Hepatocyte (in vitro differentiated cells): ENCODE measurements around the gene CTH.
"Not testable (repeated sequence)": the region's sequence is repeated elsewhere in the genome, so short reads cannot be mapped to it uniquely, and the experiment has no call there.

Source experiments
- EZH2 ChIP-seq: fragments of 200-600 bp; sonication (generic); IDR thresholded peaks from 2 replicates; pipeline ENCODE4 v1.6.1; 2016; ENCODE audit warnings: antibody characterized with exemption, mild to moderate bottlenecking, borderline replicate concordance
- EZH2phosphoT487 ChIP-seq: fragments of 200-600 bp; sonication (generic); IDR thresholded peaks from one replicate; pipeline ENCODE4 v1.6.1; 2018; ENCODE audit warnings: antibody characterized with exemption, mild to moderate bottlenecking, low read depth, moderate library complexity; ENCODE audit not compliant: unreplicated experiment, severe bottlenecking
- TF ChIP-seq, protein P1 (sequence below): fragments of 200-600 bp; sonication (generic); IDR thresholded peaks from 2 replicates; pipeline ENCODE4 v1.5.1; 2016; ENCODE audit warnings: antibody characterized with exemption, mild to moderate bottlenecking; ENCODE audit not compliant: poor library complexity

DNA sequence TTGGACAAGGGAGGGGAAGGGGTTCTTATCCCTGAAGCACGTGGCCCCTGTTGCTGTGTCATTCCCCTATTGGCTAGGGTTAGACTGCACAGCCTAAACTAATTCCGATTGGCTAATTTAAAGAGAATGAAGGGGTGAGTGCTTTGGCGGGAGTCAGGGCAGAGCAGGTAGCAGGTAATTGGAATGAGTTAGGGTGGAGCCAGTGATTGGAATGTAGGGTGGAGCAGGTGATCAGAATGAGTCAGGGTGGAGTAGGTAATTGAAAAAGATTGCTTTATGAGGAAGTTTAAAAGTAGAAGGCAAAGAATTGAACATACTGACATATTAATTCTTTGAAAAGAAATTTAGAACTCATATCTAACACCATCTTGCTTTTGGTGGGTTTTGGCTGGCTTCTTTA, 44.1 kb upstream of the CTH start:
- TF ChIP-seq, protein P1, sequence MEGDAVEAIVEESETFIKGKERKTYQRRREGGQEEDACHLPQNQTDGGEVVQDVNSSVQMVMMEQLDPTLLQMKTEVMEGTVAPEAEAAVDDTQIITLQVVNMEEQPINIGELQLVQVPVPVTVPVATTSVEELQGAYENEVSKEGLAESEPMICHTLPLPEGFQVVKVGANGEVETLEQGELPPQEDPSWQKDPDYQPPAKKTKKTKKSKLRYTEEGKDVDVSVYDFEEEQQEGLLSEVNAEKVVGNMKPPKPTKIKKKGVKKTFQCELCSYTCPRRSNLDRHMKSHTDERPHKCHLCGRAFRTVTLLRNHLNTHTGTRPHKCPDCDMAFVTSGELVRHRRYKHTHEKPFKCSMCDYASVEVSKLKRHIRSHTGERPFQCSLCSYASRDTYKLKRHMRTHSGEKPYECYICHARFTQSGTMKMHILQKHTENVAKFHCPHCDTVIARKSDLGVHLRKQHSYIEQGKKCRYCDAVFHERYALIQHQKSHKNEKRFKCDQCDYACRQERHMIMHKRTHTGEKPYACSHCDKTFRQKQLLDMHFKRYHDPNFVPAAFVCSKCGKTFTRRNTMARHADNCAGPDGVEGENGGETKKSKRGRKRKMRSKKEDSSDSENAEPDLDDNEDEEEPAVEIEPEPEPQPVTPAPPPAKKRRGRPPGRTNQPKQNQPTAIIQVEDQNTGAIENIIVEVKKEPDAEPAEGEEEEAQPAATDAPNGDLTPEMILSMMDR = not testable (repeated sequence)
- not testable (repeated sequence) for TF ChIP-seq EZH2, EZH2phosphoT487
